Coronary artery (tissue), 2 donors: Measurements from ENCODE around the gene PRSS38.

Source experiments
- DNase-seq: peaks from one replicate; pipeline ENCODE4 v3.0.0-alpha.2; 2017; ENCODE audit warnings: low spot score
- H3K27ac ChIP-seq, 2 donors: fragments of 200-600 bp; sonication (generic); one replicate each; pipeline ENCODE4 v1.5.1; 2016 to 2019
- H3K4me3 ChIP-seq: fragments of 200-600 bp; sonication (generic); 2 replicates; pipeline ENCODE4 v1.5.1; 2016; ENCODE audit warnings: mild to moderate bottlenecking, moderate library complexity
- CTCF ChIP-seq: fragments of 200-600 bp; sonication (generic); IDR thresholded peaks from one replicate; pipeline ENCODE4 v1.5.1; 2019; ENCODE audit warnings: antibody characterized with exemption

The PRSS38 gene

GRCh38 chr1:227789084-227790033, 26.1 kb upstream of the PRSS38 start:
- peak; percentile 74 for DNase-seq
- TF ChIP-seq CTCF: no peak
- peak overlapping the region; percentile 90 for H3K4me3 ChIP-seq

GRCh38 chr1:227790034-227790400, 25.5 kb upstream of the PRSS38 start:
- H3K27ac ChIP-seq: no peak overlapping the region
- H3K4me3 ChIP-seq: no peak overlapping the region
- DNase-seq: peak; percentile 50
- no peak for TF ChIP-seq CTCF

More at GRCh38 chr1:227789084-227790033, 26.1 kb upstream of the PRSS38 start:
- peak overlapping the region in 1 of 2 donors; percentile 88 for H3K27ac ChIP-seq

- TF ChIP-seq CTCF: no peak
- Histone ChIP-seq H3K27ac (no peak overlapping the region), H3K4me3 (no peak overlapping the region)
- DNase-seq: peak; percentile 61
Measured at GRCh38 chr1:227790868-227791267, 24.6 kb upstream of the PRSS38 start.

- DNase-seq: no peak
- TF ChIP-seq CTCF: no peak
- Histone ChIP-seq H3K27ac (no peak overlapping the region), H3K4me3 (no peak overlapping the region)
Measured at GRCh38 chr1:227791425-227792143, 23.9 kb upstream of the PRSS38 start.

GRCh38 chr1:227792216-227793078, 23.0 kb upstream of the PRSS38 start:
- no peak for TF ChIP-seq CTCF
- no peak overlapping the region for H3K27ac ChIP-seq
- DNase-seq: peak; percentile 73

GRCh38 chr1:227793079-227793947, 22.2 kb upstream of the PRSS38 start:
- no peak for TF ChIP-seq CTCF
- peak overlapping the region in 1 of 2 donors; percentile 1 for H3K27ac ChIP-seq
- H3K4me3 ChIP-seq: no peak overlapping the region
- peak; percentile 69 for DNase-seq

More at GRCh38 chr1:227792216-227793078, 23.0 kb upstream of the PRSS38 start:
- no peak overlapping the region for H3K4me3 ChIP-seq
